Ovary (tissue), 9 donors: ENCODE measurements around the gene SHISA8. TPM values are rescaled to one million over a fixed set of nuclear protein-coding genes. Genes with fewer than 3 reads are reported as not detected.
"Not testable (repeated sequence)": the region's sequence is repeated elsewhere in the genome, so short reads cannot be mapped to it uniquely, and the experiment has no call there.

Source experiments
- DNase-seq, 5 donors: peaks; one replicate each; pipeline ENCODE4 v3.0.0-alpha.2; 2019 to 2020
- H3K27ac ChIP-seq, 2 donors: fragments of 200-600 bp; one replicate each; pipeline versions ENCODE4 v1.5.1 to v1.8.0; 2019 to 2022
- H3K27me3 ChIP-seq: fragments of 200-600 bp; one replicate; pipeline ENCODE4 v1.8.0; 2022
- H3K36me3 ChIP-seq: fragments of 200-600 bp; sonication (generic); one replicate; pipeline ENCODE4 v1.5.1; 2019
- H3K4me1 ChIP-seq: one replicate; pipeline ENCODE4 v1.8.1; 2013; ENCODE audit warnings: mild to moderate bottlenecking, moderate library complexity; ENCODE audit not compliant: insufficient read depth
- H3K4me3 ChIP-seq: fragments of 200-600 bp; sonication (generic); one replicate; pipeline ENCODE4 v1.5.1; 2017
- H3K9me3 ChIP-seq, 2 donors: fragments of 200-600 bp in 1 of 2; sonication (generic) in 1 of 2; one replicate each; pipeline versions ENCODE4 v1.5.1 to v1.8.1; 2013 to 2019; ENCODE audit warnings: mild to moderate bottlenecking in 1 of 2, moderate library complexity in 1 of 2
- EP300 ChIP-seq: sonication (generic); formaldehyde crosslinking; IDR thresholded peaks from one replicate; pipeline ENCODE4 v1.6.1; 2017; ENCODE audit warnings: antibody characterized with exemption
- POLR2A ChIP-seq: fragments of 450-650 bp; IDR thresholded peaks from one replicate; pipeline ENCODE4 v1.6.1; 2017; ENCODE audit warnings: antibody characterized with exemption, mild to moderate bottlenecking, moderate library complexity
- WGBS, 3 donors: extraction: QIAGEN DNeasy Blood & Tissue Kit in 1 of 3; methylation state at CpG; one replicate each; pipeline versions ENCODE4 v1.1.5 to v1.1.7; 2013 to 2017; 5-methylcytosine and 5-hydroxymethylcytosine counted together
- intact Hi-C, 4 donors: fragments of 100-400 bp; cut with DNase I; formaldehyde crosslinking; loops; one replicate each; pipeline versions ENCODE4 v1.11.0 to v1.15.1; 2022 to 2023
- polyA plus RNA-seq, 2 donors: library from polyadenylated mRNA; stranded (reverse); fragments of 200-250 nt in 1 of 2; fragments of 350-450 nt in 1 of 2; fragmentation: Illumina TruSeq in 1 of 2; extraction: RNeasy Lipid Tissue Mini Kit (QIAGEN cat#74804) in 1 of 2; gene quantifications; one replicate each; pipeline ENCODE4 v1.2.3, GENCODE V29; 2013 to 2014
- total RNA-seq, 7 donors: library from RNA; depleted of rRNA in 2 of 7; stranded (reverse); fragments of >200 nt in 2 of 7; fragmentation: NEBNext Ultra II Directional in 3 of 7; extraction: Animal tissue kit (Norgen Biotek cat#: 25700) in 3 of 7; gene quantifications; one replicate each; pipeline versions ENCODE4 v1.1.0 to v1.2.4, GENCODE V29; 2016 to 2023
- TF ChIP-seq, protein P1 (sequence below), 3 donors: fragments of 450-650 bp in 2 of 3; fragments of 200-600 bp in 1 of 3; IDR thresholded peaks; one replicate each; pipeline versions ENCODE4 v1.5.1 to v1.8.0; 2016 to 2022; ENCODE audit warnings: antibody characterized with exemption in 3 of 3, mild to moderate bottlenecking in 1 of 3
- donor health status: DM: no; HTN: no; CAD: no; lungs with moderate emphysema.
- donor health status: DM: no; HTN: no; CAD: no.
- donor health status: Bipolar disorder and iron deficiency.
- donor health status: DM: yes; HTN: yes; CAD: no.
- donor health status: DM: no; HTN: no; CAD: no.
- donor health status: DM: yes; HTN: yes; CAD: no.

SHISA8 gene
- total and polyA plus RNA-seq, 9 donors: 0.46 TPM; not detected in 8

GRCh38 chr22:41875531-41876270 is 39.2 kb downstream of the SHISA8 start:
- Histone ChIP-seq H3K4me3 (no peak overlapping the region), H3K27ac (no peak overlapping the region), H3K4me1 (no peaks in the 10 kb centered on the region), H3K36me3 (no peaks in the 10 kb centered on the region), H3K27me3 (no peaks in the 10 kb centered on the region), H3K9me3 (no peaks in the 10 kb centered on the region)
- DNase-seq: no peak
- 81 to 83% (median 82%) methylated on average over 10 of the region's 10 CpGs for WGBS, 3 donors
- intact Hi-C loops: no loop called here
- TF ChIP-seq EP300: no peak

DNA sequence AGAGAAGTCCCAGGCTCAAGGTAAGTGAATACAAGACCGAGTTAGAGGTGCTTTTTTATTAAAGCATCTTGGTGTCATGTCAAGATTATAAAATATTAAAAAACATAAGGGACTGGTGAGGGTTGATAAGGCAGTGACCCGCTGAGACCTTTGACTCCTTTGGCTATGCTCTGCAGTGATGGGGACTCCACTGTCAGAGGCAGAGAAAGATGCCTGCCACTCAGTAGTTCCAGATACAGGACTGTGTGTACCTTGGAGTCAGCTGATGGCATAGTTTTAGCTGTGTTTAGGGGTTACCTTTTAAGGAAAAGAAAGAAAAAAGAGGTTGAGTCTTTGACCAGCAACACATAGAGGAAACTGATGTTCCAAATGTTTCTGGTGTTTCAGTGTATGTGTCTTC is 40.8 kb downstream of the SHISA8 start:
- 88 to 95% (median 90%) methylated on average over 2 of the region's 2 CpGs for WGBS, 3 donors
- DNase-seq: no peak
- Histone ChIP-seq H3K27me3 (no peaks in the 10 kb centered on the region), H3K27ac (no peak overlapping the region), H3K4me1 (no peaks in the 10 kb centered on the region), H3K36me3 (no peaks in the 10 kb centered on the region), H3K9me3 (no peaks in the 10 kb centered on the region), H3K4me3 (no peak overlapping the region)
- TF ChIP-seq EP300: no peak
- TF ChIP-seq, protein P1, sequence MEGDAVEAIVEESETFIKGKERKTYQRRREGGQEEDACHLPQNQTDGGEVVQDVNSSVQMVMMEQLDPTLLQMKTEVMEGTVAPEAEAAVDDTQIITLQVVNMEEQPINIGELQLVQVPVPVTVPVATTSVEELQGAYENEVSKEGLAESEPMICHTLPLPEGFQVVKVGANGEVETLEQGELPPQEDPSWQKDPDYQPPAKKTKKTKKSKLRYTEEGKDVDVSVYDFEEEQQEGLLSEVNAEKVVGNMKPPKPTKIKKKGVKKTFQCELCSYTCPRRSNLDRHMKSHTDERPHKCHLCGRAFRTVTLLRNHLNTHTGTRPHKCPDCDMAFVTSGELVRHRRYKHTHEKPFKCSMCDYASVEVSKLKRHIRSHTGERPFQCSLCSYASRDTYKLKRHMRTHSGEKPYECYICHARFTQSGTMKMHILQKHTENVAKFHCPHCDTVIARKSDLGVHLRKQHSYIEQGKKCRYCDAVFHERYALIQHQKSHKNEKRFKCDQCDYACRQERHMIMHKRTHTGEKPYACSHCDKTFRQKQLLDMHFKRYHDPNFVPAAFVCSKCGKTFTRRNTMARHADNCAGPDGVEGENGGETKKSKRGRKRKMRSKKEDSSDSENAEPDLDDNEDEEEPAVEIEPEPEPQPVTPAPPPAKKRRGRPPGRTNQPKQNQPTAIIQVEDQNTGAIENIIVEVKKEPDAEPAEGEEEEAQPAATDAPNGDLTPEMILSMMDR (IDR thresholded peaks at IDR 0.05): no peak
- no peak for TF ChIP-seq POLR2A
- intact Hi-C loops: no loop called here

DNA sequence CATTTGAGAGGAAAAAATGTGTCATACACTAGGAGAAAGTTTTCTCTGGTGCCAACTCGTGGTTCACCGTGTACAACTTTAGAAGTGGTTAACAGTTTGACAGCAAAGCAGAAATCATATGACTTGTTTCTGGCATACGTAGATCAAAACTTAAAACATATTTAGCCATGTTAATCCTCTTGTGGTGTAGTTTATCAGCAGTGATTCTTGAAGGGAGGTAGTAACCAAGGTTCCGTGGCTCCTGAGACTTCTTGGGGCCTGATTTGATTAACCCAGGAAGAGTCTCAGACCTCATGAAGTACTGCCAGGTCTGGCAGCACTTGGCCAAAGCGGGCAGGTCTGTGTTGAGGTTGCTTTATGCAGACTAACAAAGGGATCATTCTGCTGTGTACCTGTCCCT is 41.5 kb downstream of the SHISA8 start:
- no peak for DNase-seq
- WGBS, 3 donors: 74 to 81% (median 80%) methylated on average over 5 of the region's 5 CpGs
- Histone ChIP-seq H3K27ac (no peak overlapping the region), H3K36me3 (no peaks in the 10 kb centered on the region), H3K4me1 (no peaks in the 10 kb centered on the region), H3K9me3 (no peaks in the 10 kb centered on the region), H3K27me3 (no peaks in the 10 kb centered on the region), H3K4me3 (no peak overlapping the region)
- TF ChIP-seq EP300 (no peak), POLR2A (no peak)
- TF ChIP-seq, protein P1 (IDR thresholded peaks at IDR 0.05): no peak
- intact Hi-C loops: no loop called here

DNA sequence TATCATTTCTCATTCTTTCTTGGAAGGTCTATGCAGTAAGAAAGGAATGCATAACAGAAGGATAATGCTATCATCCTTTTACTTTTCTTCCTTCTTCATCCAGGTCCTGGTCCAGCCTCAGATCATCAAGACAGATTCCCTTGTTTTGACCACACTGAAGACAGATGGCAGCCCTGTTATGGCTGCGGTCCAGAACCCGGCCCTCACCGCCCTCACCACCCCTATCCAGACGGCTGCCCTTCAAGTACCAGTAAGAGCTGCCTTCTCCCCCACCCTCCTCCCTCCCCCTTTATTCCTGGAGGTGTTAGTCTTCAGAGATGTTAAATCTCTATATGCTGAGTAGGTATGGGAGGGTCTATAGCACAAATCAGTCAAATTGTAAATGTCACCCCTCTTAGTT is 44.1 kb downstream of the SHISA8 start:
- 78 to 82% (median 81%) methylated on average over 4 of the region's 4 CpGs for WGBS, 3 donors
- no peaks in the 10 kb centered on the region for H3K9me3 ChIP-seq
- intact Hi-C loops: no loop called here
- H3K4me3 ChIP-seq: no peak overlapping the region
- no peaks in the 10 kb centered on the region for H3K27me3 ChIP-seq
- no peaks in the 10 kb centered on the region for H3K4me1 ChIP-seq
- DNase-seq: no peak
- no peak overlapping the region for H3K27ac ChIP-seq
- H3K36me3 ChIP-seq: no peaks in the 10 kb centered on the region
- TF ChIP-seq, protein P1 (IDR thresholded peaks at IDR 0.05): no peak
- TF ChIP-seq POLR2A (no peak), EP300 (no peak)

DNA sequence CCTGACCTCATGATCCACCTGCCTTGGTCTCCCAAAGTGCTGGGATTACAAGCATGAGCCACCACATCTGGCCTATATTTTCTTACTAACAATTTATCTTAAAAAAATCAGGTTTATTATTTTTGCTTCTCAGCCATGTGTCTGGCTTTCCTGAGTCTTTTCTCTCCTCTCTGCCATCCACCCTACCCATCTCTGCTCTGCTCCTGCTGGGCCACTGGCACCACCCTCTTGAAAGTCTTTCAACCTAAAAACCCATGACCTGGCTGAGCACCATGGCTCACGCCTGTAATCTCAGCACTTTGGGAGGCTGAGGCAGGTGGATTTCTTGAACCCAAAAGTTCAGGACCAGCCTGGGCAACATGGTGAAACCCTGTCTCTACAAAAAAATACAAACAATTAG is 44.8 kb downstream of the SHISA8 start:
- H3K36me3 ChIP-seq, intact Hi-C loops: not testable (repeated sequence)

More for the DNA sequence above, 44.8 kb downstream of the SHISA8 start:
- not testable (repeated sequence) for H3K27ac ChIP-seq, H3K4me3 ChIP-seq, H3K27me3 ChIP-seq, DNase-seq, H3K9me3 ChIP-seq, H3K4me1 ChIP-seq
- WGBS, 3 donors: 89 to 96% (median 91%) methylated on average over 1 of the region's 1 CpG
